ENCODE results near the gene PPP5C. TPM values are rescaled to one million over a fixed set of nuclear protein-coding genes. Genes with fewer than 3 reads are reported as not detected.
"Not testable (repeated sequence)": the region's sequence is repeated elsewhere in the genome, so short reads cannot be mapped to it uniquely, and the experiment has no call there.

PPP5C gene
- total RNA-seq, 2 experiments from 2014 or later: 123 to 132 TPM

GRCh38 chr19:46367426-46367825 is 20.5 kb downstream of the PPP5C start:
- DNase-seq: no peak
- H3K27ac Mint-ChIP-seq: no peak overlapping the region
- H3K9me3 Mint-ChIP-seq: no peaks in the 10 kb centered on the region
- peaks cover 25% of the 10 kb centered on the region for H3K4me1 Mint-ChIP-seq
- H3K27me3 Mint-ChIP-seq: no peaks in the 10 kb centered on the region
- H3K36me3 Mint-ChIP-seq: peaks cover 8% of the 10 kb centered on the region
- H3K4me3 Mint-ChIP-seq: no peak overlapping the region

- no peak overlapping the region for H3K27ac Mint-ChIP-seq
- peaks cover 8% of the 10 kb centered on the region for H3K36me3 Mint-ChIP-seq
- no peaks in the 10 kb centered on the region for H3K27me3 Mint-ChIP-seq
- no peak for DNase-seq
- H3K4me3 Mint-ChIP-seq: no peak overlapping the region
- H3K4me1 Mint-ChIP-seq: peaks cover 25% of the 10 kb centered on the region
- no peaks in the 10 kb centered on the region for H3K9me3 Mint-ChIP-seq
Observed at GRCh38 chr19:46368116-46368515, 21.2 kb downstream of the PPP5C start.

DNA sequence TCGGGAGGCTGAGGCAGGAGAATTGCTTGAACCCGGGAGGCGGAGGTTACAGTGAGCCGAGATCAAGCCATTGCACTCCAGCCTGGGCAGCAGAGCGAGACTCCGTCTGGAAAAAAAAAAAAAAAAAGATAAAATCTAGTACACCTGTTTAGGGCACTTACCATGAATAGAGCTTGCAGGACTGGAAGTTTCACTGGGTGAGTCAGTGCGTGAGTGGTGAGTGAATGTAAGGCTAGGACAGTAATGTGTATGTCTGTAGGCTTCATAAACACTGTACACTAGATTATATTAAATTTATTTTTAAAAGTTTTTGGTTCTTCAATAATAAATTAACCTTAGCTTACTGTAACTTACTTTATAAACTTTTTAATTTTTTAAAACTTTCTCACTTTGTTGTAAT is 22.9 kb downstream of the PPP5C start:
- Mint-ChIP-seq H3K4me3 (no peak overlapping the region), H3K9me3 (no peaks in the 10 kb centered on the region), H3K36me3 (no peaks in the 10 kb centered on the region), H3K27ac (no peak overlapping the region), H3K27me3 (no peaks in the 10 kb centered on the region), H3K4me1 (peaks cover 20% of the 10 kb centered on the region)
- no peak for DNase-seq

DNA sequence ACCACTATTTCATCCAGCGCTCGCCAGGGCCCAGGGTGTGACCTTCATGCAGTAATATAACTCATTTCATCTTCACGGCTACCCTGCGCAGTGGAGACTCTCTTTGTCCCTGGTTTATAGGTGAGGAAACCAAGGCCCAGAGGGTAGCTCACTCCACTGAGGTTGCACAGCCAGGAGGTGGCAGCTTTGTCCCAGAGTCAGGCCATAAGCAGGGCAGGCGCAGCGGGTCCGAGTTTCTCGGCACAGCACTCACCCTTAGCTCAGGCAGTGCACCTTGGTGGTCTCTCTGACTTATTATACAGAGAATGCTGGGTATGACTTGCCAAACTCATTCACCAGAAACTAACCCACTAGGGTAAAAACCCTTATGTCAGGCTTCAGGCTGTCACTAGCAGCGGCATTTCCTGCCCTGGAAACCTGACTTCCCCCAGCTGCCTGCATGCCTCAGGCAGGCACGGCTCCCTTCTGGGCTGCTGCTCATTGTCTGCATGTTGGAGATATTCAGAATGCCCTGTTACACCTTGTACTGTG is 24.5 kb downstream of the PPP5C start:
- no peak for DNase-seq
- Mint-ChIP-seq H3K27me3 (no peaks in the 10 kb centered on the region), H3K4me1 (peaks cover 19% of the 10 kb centered on the region), H3K4me3 (no peak overlapping the region), H3K27ac (no peak overlapping the region), H3K9me3 (no peaks in the 10 kb centered on the region), H3K36me3 (peaks cover 2% of the 10 kb centered on the region)

- H3K4me3 Mint-ChIP-seq: no peak overlapping the region
- H3K4me1 Mint-ChIP-seq: peaks cover 19% of the 10 kb centered on the region
- no peaks in the 10 kb centered on the region for H3K27me3 Mint-ChIP-seq
- no peak for DNase-seq
- no peaks in the 10 kb centered on the region for H3K9me3 Mint-ChIP-seq
- H3K36me3 Mint-ChIP-seq: peaks cover 13% of the 10 kb centered on the region
- no peak overlapping the region for H3K27ac Mint-ChIP-seq
Observed at GRCh38 chr19:46372901-46373490, 26.1 kb downstream of the PPP5C start.

DNA sequence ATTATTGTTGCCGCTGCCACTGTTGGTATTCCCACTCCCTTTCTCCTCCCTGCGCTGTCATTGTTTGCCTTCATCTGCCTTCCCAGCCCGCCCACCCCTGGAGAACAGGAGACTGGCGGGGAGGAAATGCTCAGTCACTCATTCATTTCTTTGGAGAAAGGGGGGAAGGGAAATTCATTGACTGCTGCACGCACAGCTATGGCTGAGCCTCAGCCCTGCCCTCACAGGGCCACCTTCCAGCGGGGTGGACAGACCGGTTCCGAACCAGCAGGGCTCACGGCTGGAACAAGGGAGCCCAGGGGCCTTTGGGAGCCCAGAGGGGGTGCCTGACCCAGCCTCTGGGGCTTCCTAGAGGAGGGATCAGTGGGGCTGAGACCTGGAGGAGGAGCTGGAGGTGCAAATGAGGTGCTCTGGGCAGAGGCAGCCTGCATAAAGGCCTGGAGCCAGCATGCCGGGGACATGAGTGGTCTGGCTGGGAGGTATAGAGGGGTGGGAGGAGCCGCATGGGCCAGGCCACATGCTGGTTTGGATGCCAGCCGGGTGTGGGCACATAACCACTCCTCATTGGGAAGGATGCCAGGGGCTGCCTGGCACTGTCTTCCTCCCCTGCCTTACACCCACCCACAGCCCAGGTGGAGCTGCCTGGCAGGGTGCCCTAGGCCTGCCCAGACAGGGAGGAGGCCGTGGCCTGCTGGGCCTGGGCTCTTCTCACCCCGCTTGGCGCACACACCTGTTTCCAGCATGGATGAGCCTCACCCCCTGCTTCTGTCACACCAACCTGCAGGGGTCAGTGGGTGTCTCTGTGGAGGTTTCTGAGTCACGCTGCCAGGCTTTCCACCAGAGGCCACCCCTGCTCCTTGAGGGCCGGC is 26.8 kb downstream of the PPP5C start:
- H3K4me3 Mint-ChIP-seq: no peak overlapping the region
- DNase-seq: no peak
- H3K9me3 Mint-ChIP-seq: no peaks in the 10 kb centered on the region
- peaks cover 18% of the 10 kb centered on the region for H3K4me1 Mint-ChIP-seq
- H3K27ac Mint-ChIP-seq: no peak overlapping the region
- no peaks in the 10 kb centered on the region for H3K27me3 Mint-ChIP-seq
- peaks cover 16% of the 10 kb centered on the region for H3K36me3 Mint-ChIP-seq

GRCh38 chr19:46374536-46375475 is 27.9 kb downstream of the PPP5C start:
- Mint-ChIP-seq H3K4me3 (no peak overlapping the region), H3K27ac (no peak overlapping the region), H3K27me3 (no peaks in the 10 kb centered on the region), H3K9me3 (no peaks in the 10 kb centered on the region), H3K4me1 (peaks cover 13% of the 10 kb centered on the region), H3K36me3 (peaks cover 23% of the 10 kb centered on the region)
- DNase-seq: no peak

DNA sequence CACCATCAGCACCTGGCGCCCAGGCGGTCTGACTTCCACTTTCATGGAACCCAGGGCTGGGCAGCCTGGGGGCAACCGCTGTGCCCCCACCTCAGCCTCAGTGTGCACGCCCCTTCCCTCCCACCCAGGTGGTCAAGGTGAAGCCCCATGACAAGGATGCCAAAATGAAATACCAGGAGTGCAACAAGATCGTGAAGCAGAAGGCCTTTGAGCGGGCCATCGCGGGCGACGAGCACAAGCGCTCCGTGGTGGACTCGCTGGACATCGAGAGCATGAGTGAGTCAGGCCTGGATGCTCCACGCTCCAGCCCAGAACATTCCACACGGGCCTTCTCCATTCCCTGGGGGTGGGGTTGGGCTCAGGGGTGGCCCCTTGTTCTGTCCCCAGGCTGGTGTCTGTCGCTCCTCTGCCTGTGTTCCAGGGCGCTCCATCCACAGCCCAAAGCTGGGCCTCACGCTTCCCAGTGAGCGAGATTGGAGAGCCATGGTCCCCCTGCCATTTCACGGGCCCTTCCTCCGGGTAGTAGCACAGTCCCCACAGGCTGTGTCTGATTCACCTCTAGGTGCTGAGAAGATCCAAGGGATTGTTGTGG is 28.7 kb downstream of the PPP5C start:
- H3K27me3 Mint-ChIP-seq, DNase-seq, H3K4me3 Mint-ChIP-seq, H3K9me3 Mint-ChIP-seq: not testable (repeated sequence)
- Mint-ChIP-seq H3K27ac (peak overlapping the region; percentile 63), H3K4me1 (peaks cover 13% of the 10 kb centered on the region), H3K36me3 (peaks cover 27% of the 10 kb centered on the region)

DNA sequence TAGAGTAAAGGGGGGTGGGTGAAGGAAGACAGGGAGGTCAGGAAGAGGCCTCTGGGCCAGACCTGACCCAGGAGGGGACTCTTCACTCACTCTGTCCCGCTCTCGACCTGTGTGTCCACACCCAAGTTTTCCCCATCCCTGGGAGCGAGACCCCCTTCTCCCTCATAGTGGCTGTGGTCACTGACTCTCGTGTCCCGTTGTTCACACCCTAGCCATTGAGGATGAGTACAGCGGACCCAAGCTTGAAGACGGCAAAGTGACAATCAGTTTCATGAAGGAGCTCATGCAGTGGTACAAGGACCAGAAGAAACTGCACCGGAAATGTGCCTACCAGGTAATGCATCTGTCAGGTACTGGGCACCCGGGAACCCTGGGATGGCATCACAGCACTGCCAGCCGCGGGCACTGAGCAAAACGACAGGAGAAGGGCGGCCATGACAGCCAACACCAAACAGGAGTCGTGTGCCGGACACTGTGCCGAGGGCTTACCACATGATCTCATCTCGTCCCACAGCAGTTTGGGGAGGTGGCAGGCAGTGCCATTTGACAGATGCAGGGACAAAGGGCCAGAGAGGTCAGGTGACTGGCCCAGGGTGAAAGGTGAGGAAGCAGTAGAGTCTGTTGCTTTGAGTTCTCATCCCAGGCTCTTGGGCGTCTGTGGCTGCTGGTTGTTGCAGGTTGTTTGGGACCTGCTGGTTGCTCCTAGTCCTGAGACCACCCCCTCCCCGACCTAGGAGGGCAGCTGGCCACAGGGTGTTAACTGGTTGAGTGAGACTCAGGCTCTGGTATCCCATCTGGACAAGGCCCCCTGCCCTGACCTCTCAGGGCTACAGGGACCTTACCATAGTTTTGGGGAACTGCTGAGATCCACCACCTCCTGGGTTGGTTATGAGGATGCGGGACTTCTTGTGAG is 29.6 kb downstream of the PPP5C start:
- peaks cover 7% of the 10 kb centered on the region for H3K4me1 Mint-ChIP-seq
- no peak for DNase-seq
- peaks cover 33% of the 10 kb centered on the region for H3K36me3 Mint-ChIP-seq

GRCh38 chr19:46378268-46378667 is 31.4 kb downstream of the PPP5C start:
- H3K27me3 Mint-ChIP-seq: no peaks in the 10 kb centered on the region
- no peak for DNase-seq
- H3K27ac Mint-ChIP-seq: no peak overlapping the region
- H3K4me1 Mint-ChIP-seq: peaks cover 2% of the 10 kb centered on the region
- H3K9me3 Mint-ChIP-seq: no peaks in the 10 kb centered on the region
- peaks cover 35% of the 10 kb centered on the region for H3K36me3 Mint-ChIP-seq
- H3K4me3 Mint-ChIP-seq: no peak overlapping the region

More for the DNA sequence above, 29.6 kb downstream of the PPP5C start:
- Mint-ChIP-seq H3K27ac (no peak overlapping the region), H3K9me3 (no peaks in the 10 kb centered on the region), H3K4me3 (no peak overlapping the region), H3K27me3 (no peaks in the 10 kb centered on the region)

DNA sequence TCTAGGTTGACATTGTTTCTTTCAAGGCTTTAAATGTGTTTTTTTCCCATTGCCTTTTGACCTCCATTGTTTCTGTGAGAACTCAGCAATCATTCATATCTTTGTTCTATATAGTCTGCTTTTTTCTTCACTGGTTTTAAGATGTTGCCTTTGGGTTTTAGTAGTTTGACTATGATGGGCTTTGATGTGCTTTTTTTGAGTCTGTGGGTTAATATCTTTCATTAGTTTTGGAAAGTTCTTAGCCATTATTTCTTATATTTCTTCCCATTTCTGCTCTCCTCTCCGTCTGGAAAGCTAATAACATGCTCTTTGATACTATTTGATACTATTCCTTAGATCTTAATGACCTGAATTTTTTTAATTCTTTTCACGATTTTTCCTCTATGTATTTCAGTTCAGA is 33.8 kb downstream of the PPP5C start:
- Mint-ChIP-seq H3K36me3 (peaks cover 35% of the 10 kb centered on the region), H3K4me1 (peaks cover 2% of the 10 kb centered on the region), H3K4me3 (no peak overlapping the region), H3K27ac (no peak overlapping the region), H3K27me3 (no peaks in the 10 kb centered on the region), H3K9me3 (no peaks in the 10 kb centered on the region)
- no peak for DNase-seq

DNA sequence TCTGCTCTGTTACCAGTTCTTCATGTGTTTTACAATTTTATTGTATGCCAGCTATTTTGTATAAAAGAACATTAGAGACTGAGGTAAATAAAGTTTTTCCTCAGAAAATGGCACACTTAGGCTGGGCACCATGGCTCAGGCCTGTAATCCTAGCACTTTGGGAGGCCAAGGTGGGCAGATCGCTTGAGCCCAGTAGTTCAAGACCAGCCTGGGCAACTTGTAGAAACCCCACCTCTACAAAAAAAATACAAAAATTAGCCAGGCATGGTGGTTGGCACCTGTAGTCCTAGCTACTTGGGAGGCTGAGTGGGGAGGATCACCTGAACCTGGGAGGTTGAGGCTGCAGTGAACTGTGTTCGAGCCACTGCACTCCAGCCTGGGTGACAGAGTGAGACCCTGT is 34.5 kb downstream of the PPP5C start:
- Mint-ChIP-seq H3K4me3 (no peak overlapping the region), H3K36me3 (peaks cover 35% of the 10 kb centered on the region), H3K27me3 (no peaks in the 10 kb centered on the region), H3K4me1 (no peaks in the 10 kb centered on the region), H3K9me3 (no peaks in the 10 kb centered on the region), H3K27ac (no peak overlapping the region)
- no peak for DNase-seq

GRCh38 chr19:46381756-46382345 is 35.0 kb downstream of the PPP5C start:
- Mint-ChIP-seq H3K27me3 (no peaks in the 10 kb centered on the region), H3K27ac (no peak overlapping the region), H3K4me3 (no peak overlapping the region), H3K36me3 (peaks cover 32% of the 10 kb centered on the region), H3K9me3 (no peaks in the 10 kb centered on the region), H3K4me1 (no peaks in the 10 kb centered on the region)
- DNase-seq: no peak
